HCT116 (cell line): Measurements from ENCODE around the gene PLVAP. TPM values are rescaled to one million over a fixed set of nuclear protein-coding genes. Genes with fewer than 3 reads are reported as not detected.

ENCODE experiments used
- ATAC-seq: fragments of 200-7000 bp; cut with Tn5 transposase; 2 replicates; pipeline ENCODE4 v1.9.1; 2020; ENCODE audit warnings: mild to moderate bottlenecking, moderate library complexity
- BruUV-seq: library from RNA; stranded (reverse); fragments of 400-500 nt; replicated peaks from 2 replicates; lab custom pipeline; 2021; lab: Mats Ljungman, UMichigan
- CTCF ChIA-PET: fragments of 300-600 bp; sonication (Branson Sonifier 250); formaldehyde crosslinking; loops from one replicate; lab custom pipeline; 2021; ENCODE audit warnings: antibody characterized with exemption; lab: Charles Lee
- POLR2A ChIA-PET: fragments of 300-600, 350-600 bp; sonication (Branson Sonifier 250); formaldehyde crosslinking; loops from one replicate; lab custom pipeline; 2021; ENCODE audit warnings: antibody characterized with exemption; lab: Charles Lee
- RAD21 ChIA-PET, 2 experiments: fragments of 300-600 bp; sonication (Branson Sonifier 250); formaldehyde crosslinking; loops; one replicate each; lab custom pipeline; 2023; ENCODE audit warnings: low total read pairs in 2 of 2; ENCODE audit not compliant: uncharacterized antibody in 2 of 2, unreplicated experiment in 2 of 2, low non-redundant PET in 1 of 2; lab: Charles Lee
- DNase-seq: peaks from one replicate; pipeline ENCODE4 v3.0.0-alpha.2; 2010; ENCODE audit warnings: low read depth, low spot score
- H2AFZ ChIP-seq: fragments of 200-600 bp; shearing (Covaris generic), sonication (generic); 2 replicates; pipeline ENCODE4 v1.6.1; 2017; ENCODE audit warnings: low read depth, mixed run types, mixed read lengths, antibody characterized with exemption, low read length; ENCODE audit not compliant: poor library complexity, severe bottlenecking
- H3K27ac ChIP-seq: 2 replicates; pipeline ENCODE4 v1.5.1; 2012; ENCODE audit warnings: low read depth, low read length
- H3K27me3 ChIP-seq: fragments of 200-600 bp; sonication (generic); 2 replicates; pipeline ENCODE4 v1.6.1; 2016; ENCODE audit warnings: mixed run types, low read length, mixed read lengths; ENCODE audit not compliant: insufficient read depth
- H3K36me3 ChIP-seq, 2 experiments: fragments of 200-500 bp in 1 of 2; fragments of 200-600 bp in 1 of 2; sonication (Bioruptor generic) in 1 of 2; sonication (generic) in 1 of 2; 2 replicates each; pipeline versions ENCODE4 v1.5.1 to v1.6.1; 2014 to 2016; ENCODE audit warnings: low read length in 2 of 2, inconsistent platforms in 1 of 2, mixed read lengths in 1 of 2, mixed run types in 1 of 2; ENCODE audit not compliant: insufficient read depth in 2 of 2, control insufficient read depth in 1 of 2
- H3K4me1 ChIP-seq, 2 experiments: fragments of 200-600 bp in 1 of 2; sonication (generic) in 1 of 2; 2 replicates each; pipeline versions ENCODE4 v1.5.1 to v1.6.1; 2012 to 2017; ENCODE audit warnings: low read length in 2 of 2, inconsistent platforms in 1 of 2, mild to moderate bottlenecking in 1 of 2, mixed read lengths in 1 of 2, mixed run types in 1 of 2, moderate library complexity in 1 of 2; ENCODE audit not compliant: insufficient read depth in 2 of 2, control insufficient read depth in 1 of 2
- H3K4me2 ChIP-seq: fragments of 200-600 bp; sonication (generic); 2 replicates; pipeline ENCODE4 v1.6.1; 2017; ENCODE audit warnings: mixed run types, low read length, mixed read lengths
- H3K4me3 ChIP-seq, 2 experiments: fragments of 200-600 bp in 1 of 2; sonication (generic) in 1 of 2; replicated peaks in 1 of 2; 2 replicates each; pipeline ENCODE4 v1.5.1; 2011 to 2016; ENCODE audit warnings: low read length in 2 of 2, control low read depth in 1 of 2, low read depth in 1 of 2, mild to moderate bottlenecking in 1 of 2, mixed read lengths in 1 of 2, mixed run types in 1 of 2
- H3K79me2 ChIP-seq: fragments of 200-600 bp; sonication (generic); 2 replicates; pipeline ENCODE4 v1.6.1; 2017; ENCODE audit warnings: mild to moderate bottlenecking, mixed run types, low read length, moderate library complexity, mixed read lengths; ENCODE audit not compliant: insufficient read depth
- H3K9ac ChIP-seq: fragments of 200-600 bp; sonication (generic); 2 replicates; pipeline ENCODE4 v1.6.1; 2016; ENCODE audit warnings: low read length, mixed read lengths
- H3K9me2 ChIP-seq: fragments of 200-600 bp; sonication (generic), shearing (Covaris generic); 2 replicates; pipeline ENCODE4 v1.6.1; 2017; ENCODE audit warnings: mixed run types, mild to moderate bottlenecking, moderate library complexity; ENCODE audit not compliant: insufficient read depth
- H3K9me3 ChIP-seq, 2 experiments: fragments of 200-500 bp in 1 of 2; fragments of 200-600 bp in 1 of 2; sonication (Bioruptor generic) in 1 of 2; sonication (generic) in 1 of 2; 2 replicates each; pipeline ENCODE4 v1.6.1; 2014 to 2017; ENCODE audit warnings: low read length in 2 of 2, mixed read lengths in 2 of 2, inconsistent platforms in 1 of 2, low read depth in 1 of 2, mild to moderate bottlenecking in 1 of 2, mixed run types in 1 of 2, moderate library complexity in 1 of 2; ENCODE audit not compliant: control insufficient read depth in 1 of 2, insufficient read depth in 1 of 2
- H4K20me1 ChIP-seq: fragments of 200-600 bp; sonication (generic), shearing (Covaris generic); 2 replicates; pipeline ENCODE4 v1.6.1; 2017; ENCODE audit warnings: mixed run types, mild to moderate bottlenecking, moderate library complexity; ENCODE audit not compliant: insufficient read depth
- CBX3 ChIP-seq: IDR thresholded peaks from 2 replicates; pipeline ENCODE4 v1.6.1; 2012; ENCODE audit warnings: low read depth
- CEBPB ChIP-seq: IDR thresholded peaks from 2 replicates; pipeline ENCODE4 v1.6.1; 2012; ENCODE audit warnings: low read depth
- ELF1 ChIP-seq: IDR thresholded peaks from 2 replicates; pipeline ENCODE4 v1.6.1; 2012; ENCODE audit warnings: low read depth, borderline replicate concordance
- FOSL1 ChIP-seq: IDR thresholded peaks from 2 replicates; pipeline ENCODE4 v1.6.1; 2012; ENCODE audit warnings: low read depth
- MAX ChIP-seq: IDR thresholded peaks from 2 replicates; pipeline ENCODE4 v1.6.1; 2012
- POLR2A ChIP-seq: IDR thresholded peaks from 2 replicates; pipeline ENCODE4 v1.7.0; 2011; ENCODE audit warnings: borderline replicate concordance; ENCODE audit not compliant: insufficient read depth, insufficient read length; ENCODE audit errors: extremely low read depth
- POLR2AphosphoS5 ChIP-seq: IDR thresholded peaks from 2 replicates; pipeline ENCODE4 v1.6.1; 2011; ENCODE audit warnings: mild to moderate bottlenecking, low read depth, low read length, moderate library complexity
- RAD21 ChIP-seq: IDR thresholded peaks from 2 replicates; pipeline ENCODE4 v1.6.1; 2012; ENCODE audit warnings: low read depth, mild to moderate bottlenecking
- REST ChIP-seq: IDR thresholded peaks from 2 replicates; pipeline ENCODE4 v1.6.1; 2012; ENCODE audit warnings: low read depth
- SP1 ChIP-seq: IDR thresholded peaks from 2 replicates; pipeline ENCODE4 v1.6.1; 2012; ENCODE audit warnings: low read depth
- TCF7L2 ChIP-seq: IDR thresholded peaks from 2 replicates; pipeline ENCODE4 v1.7.0; 2011; ENCODE audit warnings: borderline replicate concordance, inconsistent platforms; ENCODE audit not compliant: insufficient read depth, insufficient read length; ENCODE audit errors: extremely low read depth
- YY1 ChIP-seq: IDR thresholded peaks from 2 replicates; pipeline ENCODE4 v1.6.1; 2011; ENCODE audit warnings: low read length, low read depth, moderate library complexity, mild to moderate bottlenecking; ENCODE audit not compliant: insufficient replicate concordance; ENCODE audit errors: extremely low read depth
- intact Hi-C: fragments of 100-400 bp; cut with micrococcal nuclease; formaldehyde crosslinking; loops from 2 replicates; pipeline ENCODE4 v1.10.0; 2022
- total RNA-seq: library from RNA; stranded (reverse); gene quantifications from one replicate; pipeline ENCODE4 v1.2.1, GENCODE V29; 2021; ENCODE audit not compliant: unreplicated experiment

The PLVAP gene
- total RNA-seq, 1 experiment from 2014 or later, result 0.47 TPM

- intact Hi-C loops, result loop anchor here (2.0 kb wide), 1 partner anchor 119 kb away; no protein-coding TSS in a partner anchor
- ChIA-PET CTCF (interaction anchor here (0.7 to 1.8 kb wide), 3 partner anchors 11 to 39 kb away, joined by 3 to 5 read pairs (median 3); no protein-coding TSS in a partner anchor), POLR2A (interaction anchor here (1.1 to 2.8 kb wide), 2 partner anchors 13 to 15 kb away, joined by 3 to 12 read pairs; partner anchors contain the start of gene ANO8), RAD21 (interaction anchor here in 1 of 2 experiments (0.5 to 0.6 kb wide), 2 partner anchors 39 to 44 kb away, joined by 3 to 6 read pairs; no protein-coding TSS in a partner anchor)
- no peak for TF ChIP-seq POLR2AphosphoS5
- TF ChIP-seq FOSL1, result no peak
- TF ChIP-seq ELF1, result no peak
- no peak for TF ChIP-seq SP1
- no peak for TF ChIP-seq POLR2A
- TF ChIP-seq TCF7L2, result no peak
- TF ChIP-seq MAX, result no peak
- Histone ChIP-seq H3K9ac (no peak overlapping the region), H3K9me2 (no peaks in the 10 kb centered on the region), H3K4me1 (peaks cover 17 to 28% of the 10 kb centered on the region in 2 experiments; a peak in 3 of 4 replicates), H4K20me1 (no peaks in the 10 kb centered on the region), H3K4me3 (no peak overlapping the region), H2AFZ (no peak overlapping the region), H3K36me3 (no peaks in the 10 kb centered on the region), H3K9me3 (no peaks in the 10 kb centered on the region), H3K27ac (no peak overlapping the region), H3K4me2 (no peak overlapping the region), H3K27me3 (no peaks in the 10 kb centered on the region), H3K79me2 (no peaks in the 10 kb centered on the region)
- no peak for ATAC-seq
- DNase-seq, result no peak
- no TSS peak for BruUV-seq
Observed at GRCh38 chr19:17347361-17347760, 29.8 kb downstream of the PLVAP start.

- ATAC-seq (peak; percentile 94), DNase-seq (peak; percentile 60)
- ChIA-PET RAD21 (no interaction called here), POLR2A (interaction anchor here (2.8 kb wide), 1 partner anchor 11 kb away, joined by 12 read pairs; the partner anchor contains the start of gene ANO8), CTCF (interaction anchor here (0.9 to 1.8 kb wide), 5 partner anchors 11 to 40 kb away, joined by 4 to 6 read pairs (median 4); no protein-coding TSS in a partner anchor)
- Histone ChIP-seq H2AFZ (no peak overlapping the region), H3K27ac (peak overlapping the region; percentile 28; the same call in 1 of the 2 replicates), H3K4me1 (peaks cover 18 to 31% of the 10 kb centered on the region in 2 experiments; a peak in 3 of 4 replicates), H3K9ac (no peak overlapping the region), H3K27me3 (no peaks in the 10 kb centered on the region), H3K9me2 (no peaks in the 10 kb centered on the region), H3K4me2 (peak overlapping the region; percentile 52), H3K79me2 (no peaks in the 10 kb centered on the region), H3K36me3 (peaks cover 3 to 4% of the 10 kb centered on the region in 2 experiments; a peak in 1 of 4 replicates), H3K4me3 (no peak overlapping the region), H3K9me3 (no peaks in the 10 kb centered on the region), H4K20me1 (no peaks in the 10 kb centered on the region)
- no TSS peak for BruUV-seq
- intact Hi-C loops, result loop anchor here (1.0 to 2.0 kb wide), 2 partner anchors 40 to 121 kb away; no protein-coding TSS in a partner anchor
- TF ChIP-seq ELF1 (no peak; the same call in 1 of the 2 replicates), CEBPB (no peak), YY1 (no peak), CBX3 (no peak), SP1 (no peak), RAD21 (peak; percentile 86), REST (no peak), POLR2A (no peak)
Observed at GRCh38 chr19:17346109-17346671, 31.0 kb downstream of the PLVAP start.
